ENCODE measurements around the gene CAVIN1.
A peak's percentile ranks its signal among the peaks of the same experiment; 100 is the strongest.
"Not testable (repeated sequence)": the region's sequence is repeated elsewhere in the genome, so short reads cannot be mapped to it uniquely, and the experiment has no call there.

The CAVIN1 gene

DNA sequence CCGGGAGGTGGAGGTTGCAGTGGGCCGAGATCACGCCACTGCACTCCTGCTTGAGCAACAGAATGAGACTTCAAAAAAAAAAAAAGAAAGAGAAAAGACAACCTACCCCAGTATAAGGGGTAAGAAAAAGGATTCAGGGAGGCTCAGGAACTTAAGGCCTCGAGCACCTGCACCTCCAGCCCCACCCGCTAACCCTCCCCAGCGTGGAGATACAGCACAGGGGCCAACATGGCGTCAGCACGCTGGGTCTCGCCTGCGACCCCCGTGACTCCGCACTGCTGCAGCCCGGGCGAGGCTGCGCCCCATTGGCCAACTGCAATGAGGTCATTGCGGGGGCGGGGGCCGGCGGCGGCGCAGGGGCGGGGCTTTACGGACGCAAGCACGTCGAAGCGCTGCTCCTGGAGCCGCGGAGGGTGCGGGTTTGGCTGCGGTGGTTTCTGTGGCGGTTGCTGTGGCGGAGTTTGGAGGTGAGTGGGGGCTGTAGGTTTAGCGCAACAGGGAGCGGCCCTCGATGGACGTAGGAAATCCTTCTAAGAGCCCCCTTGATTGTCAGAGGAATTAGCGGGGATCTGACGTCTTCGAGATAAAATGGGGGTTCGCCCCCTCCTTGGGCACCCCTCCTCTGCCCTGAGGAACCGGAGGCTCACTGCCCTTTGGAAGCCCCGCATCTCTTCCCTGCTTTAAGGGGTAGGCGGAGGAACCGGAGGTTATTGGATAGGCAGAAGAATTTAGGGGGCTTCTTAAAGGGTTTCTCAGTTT, 35.6 kb upstream of the CAVIN1 start, which contains the start of gene ATP6V0A1:
Gene ATP6V0A1, plus strand, starts transcription at position 382 of the 759 bp plus-strand sequence. CDS start 2,017 bp downstream, outside the sequence.
- H3K4me3 ChIP-seq (ENCODE audit: low read depth, low read length), result peak within 1 kb of the TSS; percentile 100
- DNase-seq (ENCODE audit: low read depth), result peak; percentile 96
- TF ChIP-seq, protein P1, sequence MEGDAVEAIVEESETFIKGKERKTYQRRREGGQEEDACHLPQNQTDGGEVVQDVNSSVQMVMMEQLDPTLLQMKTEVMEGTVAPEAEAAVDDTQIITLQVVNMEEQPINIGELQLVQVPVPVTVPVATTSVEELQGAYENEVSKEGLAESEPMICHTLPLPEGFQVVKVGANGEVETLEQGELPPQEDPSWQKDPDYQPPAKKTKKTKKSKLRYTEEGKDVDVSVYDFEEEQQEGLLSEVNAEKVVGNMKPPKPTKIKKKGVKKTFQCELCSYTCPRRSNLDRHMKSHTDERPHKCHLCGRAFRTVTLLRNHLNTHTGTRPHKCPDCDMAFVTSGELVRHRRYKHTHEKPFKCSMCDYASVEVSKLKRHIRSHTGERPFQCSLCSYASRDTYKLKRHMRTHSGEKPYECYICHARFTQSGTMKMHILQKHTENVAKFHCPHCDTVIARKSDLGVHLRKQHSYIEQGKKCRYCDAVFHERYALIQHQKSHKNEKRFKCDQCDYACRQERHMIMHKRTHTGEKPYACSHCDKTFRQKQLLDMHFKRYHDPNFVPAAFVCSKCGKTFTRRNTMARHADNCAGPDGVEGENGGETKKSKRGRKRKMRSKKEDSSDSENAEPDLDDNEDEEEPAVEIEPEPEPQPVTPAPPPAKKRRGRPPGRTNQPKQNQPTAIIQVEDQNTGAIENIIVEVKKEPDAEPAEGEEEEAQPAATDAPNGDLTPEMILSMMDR (IDR thresholded peaks at IDR 0.05; ENCODE audit: insufficient read depth, low read depth, low read length, missing control alignments), result no peak

DNA sequence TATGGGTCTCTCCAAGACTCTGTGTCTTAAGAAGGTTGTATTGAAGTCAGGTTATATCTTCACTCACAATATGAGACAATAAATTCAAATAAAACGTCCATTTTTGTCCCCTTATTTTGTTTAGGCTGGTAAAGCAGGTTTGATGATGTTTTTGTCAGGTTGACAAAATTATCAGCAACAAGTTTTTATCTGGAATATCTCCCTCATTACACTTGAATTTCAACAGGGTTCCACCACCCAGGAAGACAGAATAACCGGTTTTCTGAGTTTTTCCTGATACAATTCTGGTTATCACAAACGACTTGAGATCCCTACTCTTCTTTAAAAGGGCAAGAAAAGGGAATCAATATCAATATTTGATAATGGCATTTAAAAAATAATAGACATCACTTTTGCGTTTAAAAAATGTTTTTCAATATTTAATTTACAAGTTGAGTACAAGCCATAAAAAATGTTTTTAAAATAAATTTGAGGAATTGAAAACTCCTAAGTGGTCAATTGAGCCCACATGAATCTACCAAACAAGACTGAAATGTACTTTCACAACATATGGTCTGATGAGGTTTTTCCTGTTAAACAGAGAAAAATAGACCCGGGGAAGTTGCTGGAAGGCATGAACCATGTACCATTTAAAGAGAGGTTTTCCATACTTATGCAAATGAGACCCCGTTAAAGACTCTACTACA, 34.2 kb upstream of the CAVIN1 start:
- H3K4me3 ChIP-seq (ENCODE audit: low read depth, low read length), result peak overlapping the region; percentile 100
- peak; percentile 65 for DNase-seq (ENCODE audit: low read depth)
- TF ChIP-seq, protein P1 (IDR thresholded peaks at IDR 0.05; ENCODE audit: insufficient read depth, low read depth, low read length, missing control alignments), result no peak

DNA sequence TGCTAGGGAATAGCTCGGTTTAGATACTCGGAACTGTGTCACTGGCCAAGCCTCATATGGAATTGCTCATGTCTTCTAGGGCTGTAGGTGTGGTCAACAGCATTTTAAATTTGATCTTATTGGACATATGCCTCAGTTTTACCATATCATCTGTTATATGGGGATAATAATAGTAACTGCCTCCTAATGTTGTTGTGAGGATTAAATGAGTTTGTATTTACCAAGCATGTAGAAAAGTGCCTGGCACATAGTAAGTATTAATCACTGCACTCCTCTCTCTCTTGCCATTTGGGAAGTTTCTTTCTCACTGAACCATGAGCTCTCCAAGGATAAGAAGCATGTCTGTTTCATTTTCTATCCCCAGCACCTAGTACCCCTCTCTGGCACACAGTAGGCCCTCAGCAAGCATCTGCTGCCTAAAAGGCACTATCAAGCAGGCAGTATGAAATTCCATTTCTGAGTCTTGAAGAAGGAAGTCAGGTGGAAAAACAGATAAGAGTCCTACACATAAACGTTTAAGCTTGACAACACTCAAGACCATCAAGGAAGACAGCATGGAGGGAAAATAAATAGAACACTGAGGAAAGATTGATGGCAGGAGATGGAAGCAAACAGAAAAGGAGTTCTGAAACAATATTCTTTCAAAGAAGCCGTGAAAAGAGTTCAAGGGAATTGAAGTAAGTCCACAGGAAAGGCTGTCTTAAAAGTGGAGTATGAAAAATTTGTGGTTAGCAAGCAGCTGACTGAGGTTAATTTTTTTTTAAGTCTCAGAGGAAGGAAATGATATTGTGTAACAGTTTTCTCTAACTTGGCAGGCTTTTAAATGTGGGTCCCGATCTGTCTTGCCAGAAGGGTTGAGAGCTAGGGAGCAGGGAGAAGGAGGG, 33.4 kb upstream of the CAVIN1 start:
- H3K4me3 ChIP-seq (ENCODE audit: low read depth, low read length), result peak overlapping the region; percentile 42
- DNase-seq (ENCODE audit: low read depth), result peak; percentile 66
- TF ChIP-seq, protein P1 (IDR thresholded peaks at IDR 0.05; ENCODE audit: insufficient read depth, low read depth, low read length, missing control alignments), result no peak

DNA sequence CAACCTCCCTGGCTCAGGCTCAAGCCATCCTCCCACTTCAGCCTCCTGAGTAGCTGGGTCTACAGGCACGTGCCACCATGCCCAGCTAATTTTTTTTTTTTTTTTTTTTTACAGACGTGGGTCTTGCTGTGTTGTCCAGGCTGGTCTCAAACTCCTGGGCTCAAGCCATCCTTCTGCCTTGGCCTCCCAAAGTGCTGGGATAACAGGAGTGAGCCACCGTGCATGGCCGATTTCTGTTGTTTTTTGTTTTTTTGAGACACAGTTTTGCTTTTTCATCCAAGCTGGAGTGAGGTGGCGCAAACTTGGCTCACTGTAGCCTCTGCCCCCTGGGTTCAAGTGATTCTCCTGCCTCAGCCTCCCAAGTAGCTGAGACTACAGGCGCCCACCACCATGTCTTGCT, 31.9 kb upstream of the CAVIN1 start:
- H3K4me3 ChIP-seq (ENCODE audit: low read depth, low read length); DNase-seq (ENCODE audit: low read depth): not testable (repeated sequence)

DNA sequence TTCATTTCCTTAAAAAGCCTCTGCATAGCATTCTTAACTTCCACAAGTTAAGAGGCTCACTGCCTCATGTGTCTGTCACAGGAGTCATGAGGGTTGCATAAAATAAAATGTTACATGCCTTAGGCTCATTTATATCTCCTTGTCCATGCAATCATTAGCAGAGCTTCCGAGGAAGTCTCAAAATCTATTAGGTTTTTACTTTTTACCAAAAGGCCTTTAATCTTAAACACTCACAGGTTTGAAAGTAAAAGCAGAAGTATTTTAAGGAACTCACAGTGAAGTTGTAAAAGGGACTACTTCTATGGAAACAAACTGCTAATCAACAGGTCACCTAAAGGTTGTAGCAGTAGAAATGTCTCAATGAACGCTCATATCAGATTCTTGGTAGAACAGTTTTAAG, 30.4 kb upstream of the CAVIN1 start:
- TF ChIP-seq, protein P1 (IDR thresholded peaks at IDR 0.05; ENCODE audit: insufficient read depth, low read depth, low read length, missing control alignments), result no peak
- no peak for DNase-seq (ENCODE audit: low read depth)
- H3K4me3 ChIP-seq (ENCODE audit: low read depth, low read length), result no peak overlapping the region

- H3K4me3 ChIP-seq (ENCODE audit: low read depth, low read length); DNase-seq (ENCODE audit: low read depth): not testable (repeated sequence)
Measured at GRCh38 chr17:42451270-42451669, 28.2 kb upstream of the CAVIN1 start.

- DNase-seq (ENCODE audit: low read depth); H3K4me3 ChIP-seq (ENCODE audit: low read depth, low read length): not testable (repeated sequence)
Measured at GRCh38 chr17:42449838-42450237, 26.8 kb upstream of the CAVIN1 start.

DNA sequence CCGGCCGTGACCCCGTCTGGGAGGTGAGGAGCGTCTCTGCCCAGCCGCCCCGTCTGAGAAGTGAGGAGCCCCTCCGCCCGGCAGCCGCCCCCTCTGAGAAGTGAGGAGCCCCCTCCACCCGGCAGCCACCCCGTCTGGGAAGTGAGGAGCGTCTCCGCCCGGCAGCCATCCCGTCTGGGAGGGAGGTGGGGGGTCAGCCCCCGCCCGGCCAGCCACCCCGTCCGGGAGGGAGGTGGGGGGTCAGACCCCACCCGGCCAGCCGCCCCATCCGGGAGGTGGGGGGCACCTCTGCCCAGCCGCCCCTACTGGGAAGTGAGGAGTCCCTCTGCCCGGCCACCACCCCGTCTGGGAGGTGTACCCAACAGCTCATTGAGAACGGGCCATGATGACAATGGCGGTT, 26.1 kb upstream of the CAVIN1 start:
- DNase-seq (ENCODE audit: low read depth); H3K4me3 ChIP-seq (ENCODE audit: low read depth, low read length): not testable (repeated sequence)
